H9 (cell line): ENCODE results near the gene SIGMAR1. TPM values are rescaled to one million over a fixed set of nuclear protein-coding genes. Genes with fewer than 3 reads are reported as not detected.

ENCODE experiments used
- DNase-seq: peaks from one replicate; pipeline ENCODE4 v3.0.0-alpha.2; 2017
- H2AFZ ChIP-seq: one replicate; pipeline ENCODE4 v1.6.1; 2013; ENCODE audit warnings: mild to moderate bottlenecking, low read length, control low read depth, moderate library complexity
- H2AK5ac ChIP-seq: 2 replicates; pipeline ENCODE4 v1.6.1; 2013; ENCODE audit warnings: low read length, control low read depth, mixed read lengths; ENCODE audit not compliant: insufficient read length
- H2BK120ac ChIP-seq: one replicate; pipeline ENCODE4 v1.6.1; 2013; ENCODE audit warnings: low read depth, mild to moderate bottlenecking, low read length, control low read depth, inconsistent platforms; ENCODE audit not compliant: poor library complexity, severe bottlenecking
- H2BK12ac ChIP-seq: 2 replicates; pipeline ENCODE4 v1.6.1; 2013; ENCODE audit warnings: low read length, control low read depth, mixed read lengths, low read depth; ENCODE audit not compliant: insufficient read length
- H2BK15ac ChIP-seq: 2 replicates; pipeline ENCODE4 v1.6.1; 2013; ENCODE audit warnings: low read depth, low read length, control low read depth
- H2BK20ac ChIP-seq: one replicate; pipeline ENCODE4 v1.6.1; 2013; ENCODE audit warnings: low read depth, mild to moderate bottlenecking, low read length, control low read depth, inconsistent platforms; ENCODE audit not compliant: poor library complexity, severe bottlenecking
- H2BK5ac ChIP-seq: 2 replicates; pipeline ENCODE4 v1.6.1; 2013; ENCODE audit warnings: low read length, control low read depth, mixed read lengths; ENCODE audit not compliant: insufficient read length
- H3K14ac ChIP-seq: 2 replicates; pipeline ENCODE4 v1.6.1; 2013; ENCODE audit warnings: low read length, control low read depth; ENCODE audit not compliant: insufficient read depth
- H3K18ac ChIP-seq: 2 replicates; pipeline ENCODE4 v1.6.1; 2013; ENCODE audit warnings: low read depth, mild to moderate bottlenecking, mixed read lengths, low read length, control low read depth; ENCODE audit not compliant: insufficient read length
- H3K23ac ChIP-seq: 2 replicates; pipeline ENCODE4 v1.6.1; 2013; ENCODE audit warnings: low read length, control low read depth, mixed read lengths, low read depth; ENCODE audit not compliant: insufficient read length
- H3K23me2 ChIP-seq: 2 replicates; pipeline ENCODE4 v1.6.1; 2013; ENCODE audit warnings: low read depth, mild to moderate bottlenecking, mixed read lengths, low read length, control low read depth; ENCODE audit not compliant: insufficient read length, poor library complexity, severe bottlenecking
- H3K27ac ChIP-seq: 2 replicates; pipeline ENCODE4 v1.5.1; 2013; ENCODE audit warnings: low read length, control low read depth, mixed read lengths, low read depth; ENCODE audit not compliant: insufficient read length
- H3K27me3 ChIP-seq: 2 replicates; pipeline ENCODE4 v1.6.1; 2013; ENCODE audit warnings: low read length, control low read depth, inconsistent platforms; ENCODE audit not compliant: insufficient read depth
- H3K4ac ChIP-seq: 2 replicates; pipeline ENCODE4 v1.6.1; 2013; ENCODE audit warnings: low read depth, mild to moderate bottlenecking, control low read depth, inconsistent platforms, low read length, moderate library complexity
- H3K4me1 ChIP-seq: 2 replicates; pipeline ENCODE4 v1.6.1; 2013; ENCODE audit warnings: low read length, control low read depth, inconsistent platforms; ENCODE audit not compliant: insufficient read depth
- H3K4me2 ChIP-seq: 2 replicates; pipeline ENCODE4 v1.6.1; 2013; ENCODE audit warnings: low read length, control low read depth, mixed read lengths; ENCODE audit not compliant: insufficient read length, insufficient read depth
- H3K56ac ChIP-seq: 2 replicates; pipeline ENCODE4 v1.6.1; 2013; ENCODE audit warnings: low read depth, mild to moderate bottlenecking, mixed read lengths, low read length, control low read depth; ENCODE audit not compliant: insufficient read length
- H3K79me1 ChIP-seq: 2 replicates; pipeline ENCODE4 v1.6.1; 2013; ENCODE audit warnings: low read depth, mild to moderate bottlenecking, moderate library complexity, low read length, control low read depth, inconsistent platforms; ENCODE audit not compliant: insufficient read depth, poor library complexity, severe bottlenecking
- H3K79me2 ChIP-seq: 2 replicates; pipeline ENCODE4 v1.6.1; 2013; ENCODE audit warnings: low read length, control low read depth, inconsistent platforms; ENCODE audit not compliant: insufficient read depth
- H3K9ac ChIP-seq: 2 replicates; pipeline ENCODE4 v1.6.1; 2013; ENCODE audit warnings: low read length, control low read depth, mixed read lengths; ENCODE audit not compliant: insufficient read length; ENCODE audit errors: extremely low read depth
- H3K9me3 ChIP-seq: one replicate; pipeline ENCODE4 v1.6.1; 2013; ENCODE audit warnings: low read depth, low read length, inconsistent platforms; ENCODE audit not compliant: control insufficient read depth
- H3T11ph ChIP-seq: one replicate; pipeline ENCODE4 v1.6.1; 2013; ENCODE audit warnings: mild to moderate bottlenecking, low read length, control low read depth, inconsistent platforms
- H4K20me1 ChIP-seq: one replicate; pipeline ENCODE4 v1.6.1; 2013; ENCODE audit not compliant: control insufficient read depth, insufficient read length, insufficient read depth
- H4K5ac ChIP-seq: 2 replicates; pipeline ENCODE4 v1.6.1; 2013; ENCODE audit warnings: low read depth, mild to moderate bottlenecking, mixed read lengths, low read length, control low read depth; ENCODE audit not compliant: insufficient read length
- H4K8ac ChIP-seq: replicated peaks from 2 replicates; pipeline ENCODE4 v1.6.1; 2013; ENCODE audit warnings: low read length, control low read depth, mixed read lengths, low read depth; ENCODE audit not compliant: insufficient read length
- H4K91ac ChIP-seq: 2 replicates; pipeline ENCODE4 v1.6.1; 2013; ENCODE audit warnings: low read depth, mild to moderate bottlenecking, moderate library complexity, mixed read lengths, low read length, control low read depth; ENCODE audit not compliant: insufficient read length
- H3K27ac Mint-ChIP-seq, 3 experiments: 2 replicates in 2 of 3; 3 replicates in 1 of 3; pipeline ENCODE4 v1.8.0; 2020 to 2021; ENCODE audit warnings: mixed read lengths in 3 of 3, mild to moderate bottlenecking in 1 of 3, moderate library complexity in 1 of 3
- H3K27me3 Mint-ChIP-seq: 2 replicates; pipeline ENCODE4 v1.8.0; 2021; ENCODE audit warnings: low read depth, mild to moderate bottlenecking, moderate library complexity, mixed read lengths
- H3K36me3 Mint-ChIP-seq, 3 experiments: 2 replicates in 2 of 3; 3 replicates in 1 of 3; pipeline ENCODE4 v1.8.0; 2020 to 2021; ENCODE audit warnings: low read depth in 3 of 3, mixed read lengths in 3 of 3; ENCODE audit not compliant: insufficient read depth in 1 of 3
- H3K4me1 Mint-ChIP-seq, 2 experiments: 2 replicates each; pipeline ENCODE4 v1.8.0; 2020; ENCODE audit warnings: mixed read lengths in 2 of 2
- H3K4me3 Mint-ChIP-seq, 2 experiments: 2 replicates in 1 of 2; 3 replicates in 1 of 2; pipeline ENCODE4 v1.8.0; 2020 to 2021; ENCODE audit warnings: mild to moderate bottlenecking in 2 of 2, mixed read lengths in 2 of 2, moderate library complexity in 1 of 2
- H3K9me3 Mint-ChIP-seq, 2 experiments: 2 replicates in 1 of 2; 3 replicates in 1 of 2; pipeline ENCODE4 v1.8.0; 2020; ENCODE audit warnings: mild to moderate bottlenecking in 2 of 2, mixed read lengths in 2 of 2, moderate library complexity in 1 of 2
- WGBS: extraction: QIAGEN DNeasy Blood & Tissue Kit; methylation state at CpG from one replicate; pipeline ENCODE4 v1.1.7; 2013; ENCODE audit warnings: missing lambda C conversion rate, low lambda C conversion rate, mixed read lengths; ENCODE audit not compliant: insufficient read length; ENCODE audit errors: extremely low coverage; 5-methylcytosine and 5-hydroxymethylcytosine counted together
- total RNA-seq: library from RNA; stranded (reverse); gene quantifications from 2 replicates; pipeline ENCODE4 v1.2.1, GENCODE V29; 2021
- TF ChIP-seq, protein P1 (sequence below): fragments of 200-600 bp; sonication (generic); conservative IDR thresholded peaks from 3 replicates; pipeline ENCODE4 v1.8.0; 2021; ENCODE audit warnings: antibody characterized with exemption, mild to moderate bottlenecking

The SIGMAR1 gene
- total RNA-seq, 1 experiment from 2014 or later = 68.3 TPM

DNA sequence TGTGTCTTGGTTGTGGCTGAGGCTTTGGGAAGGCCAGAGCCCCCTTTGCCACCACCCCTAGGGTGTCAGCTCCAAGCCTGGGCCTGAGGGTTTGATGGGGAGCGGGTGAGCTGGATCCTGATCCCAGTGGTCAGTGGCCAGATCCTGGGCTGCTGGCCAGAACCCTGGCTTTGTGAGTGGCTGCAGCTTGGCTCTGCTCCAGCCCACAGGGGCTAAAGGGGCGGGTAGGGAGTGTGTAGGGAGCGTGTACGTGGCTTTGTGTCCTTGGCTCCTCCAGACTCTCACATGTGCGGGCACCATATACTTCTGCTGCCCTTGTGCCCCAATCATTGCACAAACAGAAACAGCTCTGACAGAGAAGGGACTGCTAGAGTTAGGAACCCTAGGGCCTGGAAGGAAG, 13.2 kb upstream of the SIGMAR1 start:
- TF ChIP-seq, protein P1, sequence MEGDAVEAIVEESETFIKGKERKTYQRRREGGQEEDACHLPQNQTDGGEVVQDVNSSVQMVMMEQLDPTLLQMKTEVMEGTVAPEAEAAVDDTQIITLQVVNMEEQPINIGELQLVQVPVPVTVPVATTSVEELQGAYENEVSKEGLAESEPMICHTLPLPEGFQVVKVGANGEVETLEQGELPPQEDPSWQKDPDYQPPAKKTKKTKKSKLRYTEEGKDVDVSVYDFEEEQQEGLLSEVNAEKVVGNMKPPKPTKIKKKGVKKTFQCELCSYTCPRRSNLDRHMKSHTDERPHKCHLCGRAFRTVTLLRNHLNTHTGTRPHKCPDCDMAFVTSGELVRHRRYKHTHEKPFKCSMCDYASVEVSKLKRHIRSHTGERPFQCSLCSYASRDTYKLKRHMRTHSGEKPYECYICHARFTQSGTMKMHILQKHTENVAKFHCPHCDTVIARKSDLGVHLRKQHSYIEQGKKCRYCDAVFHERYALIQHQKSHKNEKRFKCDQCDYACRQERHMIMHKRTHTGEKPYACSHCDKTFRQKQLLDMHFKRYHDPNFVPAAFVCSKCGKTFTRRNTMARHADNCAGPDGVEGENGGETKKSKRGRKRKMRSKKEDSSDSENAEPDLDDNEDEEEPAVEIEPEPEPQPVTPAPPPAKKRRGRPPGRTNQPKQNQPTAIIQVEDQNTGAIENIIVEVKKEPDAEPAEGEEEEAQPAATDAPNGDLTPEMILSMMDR = no peak
- no peak overlapping the region for H3K4me2 ChIP-seq
- H4K5ac ChIP-seq = no peak overlapping the region
- Mint-ChIP-seq H3K36me3 (peaks cover 16 to 28% (median 24%) of the 10 kb centered on the region in 3 experiments; a peak in 6 of 7 replicates), H3K4me1 (peaks cover 46 to 58% of the 10 kb centered on the region in 2 experiments), H3K27me3 (peaks cover 2% of the 10 kb centered on the region), H3K4me3 (no peak overlapping the region; a peak in 1 of 5 replicates), H3K27ac (peak overlapping the region in 1 of 3 experiments; percentile 49; a peak in 1 of 7 replicates), H3K9me3 (no peaks in the 10 kb centered on the region)
- no peak overlapping the region for H2AFZ ChIP-seq
- H3K56ac ChIP-seq = no peak overlapping the region
- no peak overlapping the region for H3K18ac ChIP-seq
- H2AK5ac ChIP-seq = no peak overlapping the region
- H4K8ac ChIP-seq = no peak overlapping the region
- H2BK5ac ChIP-seq = no peak overlapping the region
- H2BK15ac ChIP-seq = no peak overlapping the region
- peaks cover 16% of the 10 kb centered on the region for H3K23me2 ChIP-seq
- no peak for DNase-seq
- peaks cover 12% of the 10 kb centered on the region; the same call in 1 of the 2 replicates for H3K4me1 ChIP-seq
- H3K9me3 ChIP-seq = no peaks in the 10 kb centered on the region
- no CpG with 5 or more reads among the region's 5 CpGs for WGBS
- H3K4ac ChIP-seq = no peak overlapping the region
- peaks cover 2% of the 10 kb centered on the region; the same call in 1 of the 2 replicates for H3K79me2 ChIP-seq
- no peaks in the 10 kb centered on the region for H3K27me3 ChIP-seq
- peaks cover 3% of the 10 kb centered on the region for H4K20me1 ChIP-seq
- H4K91ac ChIP-seq = no peak overlapping the region
- no peak overlapping the region for H2BK12ac ChIP-seq
- no peak overlapping the region for H2BK120ac ChIP-seq
- no peak overlapping the region for H3K27ac ChIP-seq
- H3K14ac ChIP-seq = no peak overlapping the region
- H2BK20ac ChIP-seq = no peak overlapping the region
- H3K9ac ChIP-seq = no peak overlapping the region
- no peak overlapping the region for H3T11ph ChIP-seq
- H3K79me1 ChIP-seq = no peaks in the 10 kb centered on the region
- H3K23ac ChIP-seq = no peak overlapping the region
